IPS DF 19.7 (cell line): ENCODE data around the gene C1QTNF12.

Experiments
- DNase-seq: peaks from one replicate; pipeline ENCODE4 v3.0.0-alpha.2; 2013; ENCODE audit warnings: low read depth, low spot score

The C1QTNF12 gene

DNA sequence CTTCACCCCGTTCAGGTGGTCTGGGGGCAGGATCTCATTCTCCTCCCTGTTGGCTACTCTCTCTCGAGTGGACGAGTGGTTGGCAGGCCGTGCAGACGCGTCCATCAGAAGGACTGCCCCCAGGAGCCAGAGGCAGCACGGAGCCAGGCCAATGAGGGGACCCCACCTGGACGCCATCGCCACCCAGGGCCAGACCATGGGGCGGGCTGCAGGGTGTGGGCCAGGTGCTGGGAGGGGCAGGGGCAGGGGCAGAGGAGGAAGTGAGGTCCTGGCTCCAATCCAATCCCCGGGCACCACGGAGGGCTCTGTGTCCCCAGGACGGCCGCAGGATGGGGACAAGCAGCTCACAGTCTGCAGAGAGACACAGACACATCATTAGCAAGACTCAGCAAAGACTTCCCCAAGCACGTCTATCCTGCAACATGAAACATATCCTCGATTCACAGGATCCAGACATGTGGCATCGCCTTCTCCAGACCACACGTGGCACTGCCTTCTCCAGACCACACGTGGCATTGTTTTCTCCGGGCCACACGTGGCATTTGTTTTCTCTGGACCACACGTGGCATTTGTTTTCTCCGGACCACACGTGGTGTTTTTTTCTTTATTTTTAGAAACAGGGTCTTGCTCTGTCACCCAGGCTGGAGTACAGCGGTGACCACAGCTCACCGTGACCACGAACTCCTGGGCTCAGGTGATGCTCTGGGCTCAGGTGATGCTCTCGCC lies 17.8 kb downstream of the C1QTNF12 start:
- no peak for DNase-seq

DNA sequence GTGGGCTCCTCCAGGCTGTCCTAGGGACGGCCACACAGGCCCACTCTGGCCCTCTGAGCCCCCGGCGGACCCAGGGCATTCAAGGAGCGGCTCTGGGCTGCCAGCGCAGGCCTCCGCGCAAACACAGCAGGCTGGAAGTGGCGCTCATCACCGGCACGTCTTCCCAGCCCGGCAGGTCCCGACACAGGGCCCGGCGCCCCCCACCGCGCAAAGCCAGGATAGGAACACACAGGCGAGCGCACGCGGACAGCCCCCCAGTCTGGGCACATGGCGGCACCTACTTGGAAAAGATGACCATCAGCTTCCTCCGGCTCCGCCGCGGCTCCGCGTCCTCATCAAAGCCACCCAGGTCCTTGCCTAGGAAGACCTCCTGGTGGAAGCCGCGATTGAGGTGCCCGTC lies 18.3 kb downstream of the C1QTNF12 start:
- DNase-seq = no peak

- no peak for DNase-seq
These were observed 19.1 kb downstream of the C1QTNF12 start for GRCh38 chr1:1227386-1227785.

DNA sequence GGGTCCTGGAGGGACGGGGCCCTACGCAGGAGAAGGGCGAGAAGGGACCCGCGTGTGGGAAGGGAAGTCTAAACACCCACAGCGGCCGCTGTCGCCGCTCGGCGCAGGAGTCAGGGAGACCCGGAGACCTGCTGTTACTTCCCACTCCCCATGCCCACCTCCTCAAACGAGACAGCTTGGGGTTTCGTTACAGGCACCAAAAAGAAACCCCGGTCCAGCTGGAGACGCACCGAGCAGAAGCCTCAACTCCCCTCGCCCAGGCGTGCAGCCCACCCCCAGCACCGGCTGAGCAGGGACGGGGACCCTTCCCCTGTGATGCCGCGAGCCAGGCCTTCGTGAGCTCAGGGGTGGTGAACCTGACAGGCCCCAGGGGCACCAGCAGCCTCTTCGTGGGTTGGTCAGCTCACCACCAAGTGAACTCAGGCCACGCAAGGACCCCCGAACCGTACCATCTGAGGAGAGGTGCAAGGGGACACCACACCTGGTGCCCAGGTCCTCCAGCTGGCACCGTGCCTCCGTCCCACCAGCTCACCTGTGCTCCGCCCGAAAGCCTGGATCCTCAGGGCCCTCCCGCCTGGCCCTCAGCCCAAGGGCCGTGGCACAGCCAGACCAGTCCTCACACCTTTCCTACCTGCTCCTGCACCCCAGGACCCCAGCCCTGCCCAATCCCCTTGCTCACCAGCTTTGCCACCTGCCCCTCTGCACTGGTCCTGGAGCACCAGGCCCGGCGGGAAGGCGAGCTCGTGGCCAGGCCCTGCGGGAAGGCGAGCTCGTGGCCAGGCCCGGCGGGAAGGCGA lies 19.8 kb downstream of the C1QTNF12 start:
- DNase-seq = no peak

- no peak for DNase-seq
These were observed 20.6 kb downstream of the C1QTNF12 start for GRCh38 chr1:1225913-1226312.

GRCh38 chr1:1225238-1225845 lies 21.2 kb downstream of the C1QTNF12 start:
- DNase-seq = no peak

DNA sequence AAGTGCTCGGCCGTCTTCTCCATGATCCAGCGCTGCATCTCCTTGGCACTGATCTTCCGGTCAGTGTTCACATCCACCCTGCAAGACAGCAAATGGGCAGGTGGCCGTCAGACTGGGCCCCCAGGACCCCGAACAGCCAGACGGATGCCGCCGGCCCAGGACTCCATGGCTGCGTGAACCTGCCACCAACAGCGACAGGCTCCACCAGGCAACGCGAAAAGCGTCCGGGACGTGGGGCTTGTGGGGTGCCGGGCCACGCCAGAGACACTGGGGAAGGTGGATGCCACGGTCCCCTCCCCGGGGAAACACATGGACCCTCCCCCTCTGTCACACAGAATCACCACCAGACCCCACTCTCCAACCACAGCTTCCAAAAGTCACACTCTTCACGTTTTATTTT lies 22.6 kb downstream of the C1QTNF12 start:
- no peak for DNase-seq

GRCh38 chr1:1223321-1223720 lies 23.2 kb downstream of the C1QTNF12 start:
- no peak for DNase-seq

DNA sequence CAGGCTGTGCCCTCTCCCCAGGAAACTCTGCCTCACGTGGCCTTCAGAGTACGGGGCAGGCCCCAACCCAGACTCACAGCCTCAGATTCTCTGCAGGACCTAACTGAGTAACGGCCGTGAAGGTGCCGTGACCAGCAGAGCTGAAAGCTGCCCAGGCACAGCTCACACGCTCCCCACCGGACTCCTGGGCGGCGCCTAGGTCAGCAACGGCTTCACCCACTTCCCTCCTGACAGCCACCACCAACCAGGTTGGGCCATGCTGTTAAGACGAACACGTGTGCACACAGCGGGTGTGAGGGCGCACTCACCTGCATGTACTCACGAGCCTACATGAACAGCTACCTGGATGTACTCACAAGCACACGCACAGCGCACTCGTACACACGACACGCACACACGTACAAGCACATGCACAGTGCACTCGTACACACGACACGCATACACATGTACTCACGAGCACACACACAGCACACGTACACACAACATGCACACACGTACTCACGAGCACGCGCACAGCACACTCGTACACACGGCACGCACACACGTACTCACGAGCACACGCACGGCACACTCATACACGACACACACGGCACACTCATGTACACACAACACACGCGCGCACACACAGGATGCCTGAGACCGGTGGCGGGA lies 23.8 kb downstream of the C1QTNF12 start:
- no peak for DNase-seq

GRCh38 chr1:1221887-1222574 lies 24.5 kb downstream of the C1QTNF12 start:
- DNase-seq = no peak

DNA sequence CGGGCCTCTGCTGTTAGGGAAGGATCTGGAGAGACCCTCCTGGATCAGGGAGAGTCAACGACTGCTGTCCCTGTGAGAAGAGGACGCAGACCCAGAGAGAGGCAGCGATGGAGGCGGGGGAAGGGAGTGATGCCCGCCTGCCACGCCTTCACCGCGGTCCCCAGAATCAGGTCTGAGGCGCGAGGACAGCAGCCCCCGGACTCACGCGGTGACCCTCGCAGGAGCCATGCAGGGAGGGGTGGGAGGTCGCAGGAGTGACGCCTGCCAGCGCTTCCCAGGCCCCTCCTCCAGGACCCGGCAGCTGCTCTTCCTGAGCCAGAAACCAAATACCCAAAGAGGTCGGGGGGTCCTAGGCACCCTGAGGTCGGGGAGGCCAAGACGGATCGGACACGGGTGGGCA lies 26.3 kb downstream of the C1QTNF12 start:
- no peak for DNase-seq

GRCh38 chr1:1219341-1219740 lies 27.2 kb downstream of the C1QTNF12 start:
- DNase-seq = no peak

DNA sequence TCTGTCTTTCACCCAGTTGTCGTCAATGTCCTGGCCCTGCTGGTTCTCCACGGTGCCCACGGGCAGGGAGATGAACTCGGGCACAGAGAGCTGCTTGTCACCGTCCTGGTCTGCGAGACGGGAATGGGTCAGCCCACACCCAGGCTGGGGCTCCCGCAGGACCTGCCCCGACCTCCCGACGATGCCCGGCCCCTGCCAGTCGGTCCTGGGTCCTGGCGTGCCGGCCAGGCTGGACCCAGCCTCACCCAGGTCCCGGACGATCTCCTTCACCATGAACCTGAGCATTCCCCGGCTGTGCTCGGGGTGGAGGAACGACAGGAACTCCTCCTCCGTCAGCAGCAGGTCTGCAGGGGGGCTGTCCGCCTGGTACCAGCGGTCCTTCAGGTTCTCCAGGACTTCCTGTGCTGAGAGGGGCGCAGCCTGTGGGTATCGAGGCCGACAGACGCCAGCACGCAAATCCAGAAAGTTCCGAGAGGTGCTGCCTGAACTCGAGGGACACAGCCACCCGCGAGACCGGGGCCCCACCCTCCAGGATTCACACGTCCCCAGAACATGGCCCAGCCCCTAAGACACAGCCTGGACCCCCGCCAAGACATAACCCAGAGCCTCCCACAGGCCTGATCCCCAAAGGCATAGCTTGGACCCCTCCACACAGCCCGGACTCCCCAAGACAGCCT lies 27.9 kb downstream of the C1QTNF12 start:
- DNase-seq = no peak

- DNase-seq = no peak
These were observed 28.6 kb downstream of the C1QTNF12 start for GRCh38 chr1:1217621-1218523.

DNA sequence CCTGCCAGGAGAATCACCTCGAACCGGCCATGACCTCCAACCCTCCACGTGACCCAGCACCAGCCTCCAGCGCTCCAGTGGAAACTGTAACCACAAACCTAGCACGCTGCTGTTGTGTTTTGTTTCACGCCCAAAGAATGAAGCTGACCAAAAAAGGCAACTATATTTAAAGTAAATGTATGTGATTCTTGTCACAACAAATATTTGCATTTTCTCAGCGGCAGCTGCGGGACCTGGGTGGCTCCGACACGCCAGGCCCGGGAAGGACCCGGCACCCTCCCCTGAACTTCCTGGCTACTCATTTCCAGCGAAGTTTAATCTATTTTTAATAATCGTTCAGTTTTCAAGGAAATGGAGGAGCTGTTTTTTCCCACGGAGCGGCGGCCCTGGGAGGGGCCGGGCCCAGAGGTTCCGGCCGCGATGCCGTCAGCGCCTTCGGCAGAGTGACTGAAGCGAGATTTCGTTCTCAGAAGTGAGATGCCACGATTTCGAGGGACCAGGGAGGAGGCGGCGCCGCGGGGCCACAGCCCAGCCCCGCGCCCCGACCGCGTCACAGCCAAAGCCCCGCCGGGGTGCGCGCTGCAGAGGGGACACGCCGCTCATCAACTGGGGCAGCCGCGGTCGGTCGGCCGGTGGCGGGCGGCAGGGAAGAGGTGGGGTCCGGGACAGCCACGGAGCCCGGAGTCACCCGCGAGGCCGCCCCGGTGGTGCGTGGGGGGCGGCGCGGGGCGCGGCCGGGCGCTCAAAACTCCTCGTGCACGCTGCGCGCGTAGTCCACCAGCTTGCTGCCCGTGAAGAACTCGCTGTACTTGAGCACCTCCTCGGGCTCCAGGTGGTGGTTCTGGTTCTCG lies 29.5 kb downstream of the C1QTNF12 start:
- DNase-seq = no peak

GRCh38 chr1:1215881-1216605 lies 30.5 kb downstream of the C1QTNF12 start:
- DNase-seq = no peak

DNA sequence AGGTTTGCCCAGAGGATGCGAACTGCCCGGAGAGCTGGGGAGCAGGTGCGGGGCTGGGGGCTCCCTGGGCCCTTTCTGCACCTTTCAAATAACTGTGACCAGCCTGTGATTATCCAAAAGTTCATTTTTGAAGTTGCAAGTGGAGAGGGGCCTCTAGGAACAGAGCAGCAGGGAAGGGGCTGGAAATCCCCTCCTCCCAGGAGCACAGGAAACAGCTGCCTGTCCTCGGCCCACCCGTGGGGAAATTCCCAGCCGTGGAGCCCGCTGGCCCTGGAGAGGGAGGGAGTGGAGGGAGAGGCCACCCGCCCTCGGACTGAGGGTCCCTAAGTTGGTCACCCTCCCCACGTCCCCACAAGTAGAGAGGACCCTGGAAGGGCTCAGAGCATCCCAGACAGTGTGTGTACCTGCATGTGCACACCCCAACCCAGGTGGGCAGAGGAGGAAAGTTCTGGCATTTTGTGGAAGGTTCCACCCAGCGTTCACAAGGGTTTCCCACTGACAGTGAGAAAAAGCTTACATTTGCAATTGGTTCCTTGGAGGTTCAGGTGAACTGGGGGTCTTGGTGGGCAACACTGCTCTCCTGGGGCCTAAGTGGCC lies 31.3 kb downstream of the C1QTNF12 start:
- no peak for DNase-seq
